OCI-LY3 (cell line): ENCODE results near the gene NR2F1.

ENCODE experiments used
- CTCF ChIP-seq: fragments of 200-600, 300-600 bp; sonication (generic); IDR thresholded peaks from 2 replicates; pipeline ENCODE4 v1.5.1; 2014; ENCODE audit warnings: antibody characterized with exemption, low read length, low read depth
- EZH2phosphoT487 ChIP-seq: fragments of 200-600 bp; shearing (Covaris generic); IDR thresholded peaks from 2 replicates; pipeline ENCODE4 v1.6.1; 2018; ENCODE audit warnings: antibody characterized with exemption, mixed run types, low read depth

GRCh38 chr5:93557021-93557604 lies 25.9 kb upstream of the NR2F1 start:
- TF ChIP-seq CTCF (no peak), EZH2phosphoT487 (no peak)
